Omental fat pad (tissue), 4 donors: ENCODE data around the gene PSPH. TPM values are rescaled to one million over a fixed set of nuclear protein-coding genes. Genes with fewer than 3 reads are reported as not detected.
"Not testable (repeated sequence)": the region's sequence is repeated elsewhere in the genome, so short reads cannot be mapped to it uniquely, and the experiment has no call there.

Experiments used
- ATAC-seq: fragments of 150-250 bp; one replicate; pipeline ENCODE4 v1.9.1; 2016; ENCODE audit warnings: mild to moderate bottlenecking, moderate library complexity; ENCODE audit not compliant: low FRiP score
- DNase-seq: peaks from one replicate; pipeline ENCODE4 v3.0.0-alpha.2; 2019; ENCODE audit warnings: low spot score
- CTCF ChIP-seq, 3 donors: fragments of 450-650 bp; IDR thresholded peaks; one replicate each; pipeline ENCODE4 v1.5.1; 2016 to 2017; ENCODE audit warnings: antibody characterized with exemption in 3 of 3, mild to moderate bottlenecking in 3 of 3, moderate library complexity in 2 of 3
- total RNA-seq, 4 donors: library from RNA; depleted of rRNA; stranded (reverse); fragments of >200 nt; gene quantifications; one replicate each; pipeline ENCODE4 v1.1.0, GENCODE V29; 2016

Gene PSPH
- total RNA-seq, 4 donors from 2014 or later, result 6.8 to 12.5 (median 11.2) TPM

- ATAC-seq, result peak; percentile 78
- no peak for DNase-seq
- no peak for TF ChIP-seq CTCF (IDR thresholded peaks at IDR 0.05)
Observed at GRCh38 chr7:56033671-56034432, 17.4 kb downstream of the PSPH start.

- ATAC-seq, result not testable (repeated sequence)
Observed at GRCh38 chr7:56032578-56032977, 18.7 kb downstream of the PSPH start.

GRCh38 chr7:56031556-56031955 is 19.7 kb downstream of the PSPH start:
- ATAC-seq, DNase-seq: not testable (repeated sequence)

More at GRCh38 chr7:56032578-56032977, 18.7 kb downstream of the PSPH start:
- DNase-seq, result not testable (repeated sequence)

- TF ChIP-seq CTCF (IDR thresholded peaks at IDR 0.05), result no peak
- ATAC-seq (no peak), DNase-seq (no peak)
Observed at GRCh38 chr7:56030340-56030739, 20.9 kb downstream of the PSPH start.

GRCh38 chr7:56028942-56029630 is 22.2 kb downstream of the PSPH start:
- ATAC-seq, result no peak
- no peak for DNase-seq
- no peak for TF ChIP-seq CTCF (IDR thresholded peaks at IDR 0.05)

GRCh38 chr7:56026538-56026937 is 24.7 kb downstream of the PSPH start:
- no peak for TF ChIP-seq CTCF (IDR thresholded peaks at IDR 0.05)
- no peak for ATAC-seq
- no peak for DNase-seq

- no peak for TF ChIP-seq CTCF (IDR thresholded peaks at IDR 0.05)
- DNase-seq (no peak), ATAC-seq (no peak)
Observed at GRCh38 chr7:56023500-56023899, 27.7 kb downstream of the PSPH start.

- DNase-seq (no peak), ATAC-seq (no peak)
- TF ChIP-seq CTCF (IDR thresholded peaks at IDR 0.05), result no peak
Observed at GRCh38 chr7:56019501-56019900, 31.7 kb downstream of the PSPH start.

- ATAC-seq, result not testable (repeated sequence)
Observed at GRCh38 chr7:56017015-56017414, 34.2 kb downstream of the PSPH start.

More at GRCh38 chr7:56017015-56017414, 34.2 kb downstream of the PSPH start:
- DNase-seq, result not testable (repeated sequence)
